Muscle of back (tissue), 11 donors: Measurements from ENCODE around the gene SLC25A10. TPM values are rescaled to one million over a fixed set of nuclear protein-coding genes. Genes with fewer than 3 reads are reported as not detected.

Source experiments
- DNase-seq, 3 donors: peaks; one replicate each; pipeline versions ENCODE4 v3.0.0 to v3.0.0-alpha.2; 2013
- polyA plus RNA-seq, 10 donors: library from polyadenylated mRNA; unstranded; fragments of 120-200 nt; gene quantifications; one replicate each; pipeline ENCODE4 v1.2.1, GENCODE V29; 2013; ENCODE audit not compliant: insufficient read length in 10 of 10

The SLC25A10 gene
- polyA plus RNA-seq, 10 donors = 1.7 to 4.9 (median 3.7) TPM

- no peak for DNase-seq
These were observed 6.4 kb upstream of the SLC25A10 start for GRCh38 chr17:81705518-81706231.

- DNase-seq = no peak
These were observed 5.9 kb upstream of the SLC25A10 start for GRCh38 chr17:81706232-81706611.

GRCh38 chr17:81706757-81707624 is 5.1 kb upstream of the SLC25A10 start:
- no peak for DNase-seq

- no peak for DNase-seq
These were observed 4.1 kb upstream of the SLC25A10 start for GRCh38 chr17:81707725-81708646.

GRCh38 chr17:81708739-81709185 is 3.3 kb upstream of the SLC25A10 start:
- DNase-seq = no peak

- no peak for DNase-seq
These were observed 1.4 kb upstream of the SLC25A10 start for GRCh38 chr17:81710514-81711308.

- DNase-seq = no peak
These were observed 452 bp downstream of the SLC25A10 start for GRCh38 chr17:81712468-81713003.

- no peak for DNase-seq
These were observed 996 bp downstream of the SLC25A10 start for GRCh38 chr17:81713004-81713555.

GRCh38 chr17:81713556-81714411 is 1.7 kb downstream of the SLC25A10 start:
- DNase-seq = no peak

- no peak for DNase-seq
These were observed 2.5 kb downstream of the SLC25A10 start for GRCh38 chr17:81714412-81715106.

- no peak for DNase-seq
These were observed 3.2 kb downstream of the SLC25A10 start for GRCh38 chr17:81715107-81715871.

- DNase-seq = no peak
These were observed 4.0 kb downstream of the SLC25A10 start for GRCh38 chr17:81715872-81716673.

- no peak for DNase-seq
These were observed 4.6 kb downstream of the SLC25A10 start for GRCh38 chr17:81716674-81716996.

GRCh38 chr17:81717049-81717765 is 5.1 kb downstream of the SLC25A10 start:
- no peak for DNase-seq

GRCh38 chr17:81717766-81718089 is 5.6 kb downstream of the SLC25A10 start:
- no peak for DNase-seq

GRCh38 chr17:81719410-81720266 is 7.6 kb downstream of the SLC25A10 start:
- no peak for DNase-seq
